Stimulated activated CD8-positive, alpha-beta memory T cell treated with anti-CD3 and anti-CD28 coated beads, Interleukin-15, amount 100 ng/mL, for 48 hours (primary cell): ENCODE measurements around the gene GLO1.

Source experiments
- DNase-seq, 2 donors: peaks; one replicate each; pipeline ENCODE4 v3.0.0-alpha.2; 2020; ENCODE audit warnings: low read depth in 2 of 2

GLO1 gene

DNA sequence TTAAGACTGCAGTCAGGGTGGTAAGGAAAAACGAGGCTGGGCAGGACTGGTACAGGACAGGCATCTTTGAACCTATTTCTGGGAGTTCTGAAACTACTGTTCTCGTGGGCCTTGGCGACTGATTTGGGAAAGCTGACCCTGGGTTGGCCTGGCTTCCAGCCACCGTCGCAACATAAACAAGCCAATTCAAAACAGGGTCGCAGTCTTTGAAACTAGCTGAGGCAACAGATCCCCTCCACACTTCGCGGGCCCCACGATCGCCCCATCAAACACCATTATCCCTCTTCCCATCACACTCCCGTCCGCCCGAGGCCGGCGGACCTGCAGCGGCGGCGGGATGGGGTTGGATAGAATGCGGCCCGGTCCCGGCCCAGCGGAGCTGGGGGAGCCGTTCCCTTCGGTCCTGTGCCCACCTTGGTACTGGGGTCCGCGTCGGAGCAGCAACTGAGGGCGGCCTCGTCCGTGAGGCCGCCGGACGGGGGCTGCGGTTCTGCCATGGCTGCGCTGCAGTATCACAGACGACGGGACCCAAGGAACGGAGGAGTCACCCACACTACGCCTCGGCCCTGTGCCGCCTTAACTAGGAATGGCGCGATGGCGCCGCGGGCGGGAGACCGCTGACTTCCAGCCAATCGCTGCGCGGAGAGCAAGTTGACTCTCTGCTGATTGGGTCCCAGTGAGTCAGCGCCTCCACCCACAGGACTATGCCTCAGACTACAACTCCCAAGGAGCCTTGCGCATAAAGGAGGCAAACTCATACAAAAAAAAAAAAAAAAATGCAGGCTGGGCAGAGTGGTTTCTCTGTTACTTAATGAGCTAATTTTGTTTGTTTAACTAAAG, at the start of gene GLO1:
Gene GLO1 (minus strand): TSS at position 588 of the 840 bp plus-strand sequence. CDS start 91 bp downstream, at position 497.
- DNase-seq: peak; percentile 96 to 97

DNA sequence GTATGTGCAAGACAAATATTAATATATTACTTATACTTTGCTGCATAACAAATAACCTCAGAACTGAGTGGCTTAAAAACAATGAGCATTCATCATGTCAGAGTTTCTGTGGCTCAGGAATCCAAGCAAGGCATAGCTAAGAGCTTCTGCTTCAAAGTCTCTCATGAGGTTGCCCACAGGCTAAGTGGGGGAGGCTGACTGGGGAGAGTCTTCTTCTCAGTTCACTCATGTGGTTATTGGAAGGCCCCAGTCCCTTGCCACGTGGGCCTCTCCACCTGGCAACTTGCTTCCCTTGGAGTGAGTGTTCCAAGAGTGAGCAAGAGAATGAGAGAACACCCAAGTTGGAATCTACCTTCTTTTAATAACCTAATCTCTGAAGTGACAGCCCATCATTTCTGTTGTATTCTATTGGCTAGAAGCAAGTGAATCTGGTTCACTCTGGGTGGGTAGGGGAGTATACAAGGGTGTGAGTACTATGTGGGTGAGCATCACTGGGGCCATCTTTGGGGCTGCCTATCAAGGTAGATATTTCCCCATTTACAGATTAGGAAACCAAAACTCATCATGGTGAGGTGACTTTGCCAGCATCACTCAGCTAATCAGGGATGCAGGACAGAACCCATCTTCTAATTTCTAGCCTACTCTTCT, 48.1 kb upstream of the GLO1 start:
- DNase-seq: peak in 1 of 2 donors; percentile 16

DNA sequence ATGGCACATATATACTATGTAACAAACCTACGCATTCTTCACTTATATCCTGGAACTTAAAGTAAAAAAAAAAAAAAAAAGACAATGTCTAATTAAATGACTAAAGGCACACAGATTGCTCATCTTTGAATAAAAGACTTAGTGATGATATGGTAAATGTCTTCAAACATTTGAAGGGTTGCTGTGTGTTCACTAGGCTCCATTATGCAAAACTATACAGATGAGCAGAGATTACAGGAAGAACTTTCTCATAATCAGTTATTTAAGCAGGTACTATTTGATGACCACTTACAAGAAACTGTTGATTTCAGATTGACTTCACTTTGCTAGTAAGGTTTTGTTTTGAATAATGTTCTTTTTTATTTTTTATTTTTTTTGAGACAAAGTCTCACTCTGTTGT, 46.5 kb upstream of the GLO1 start:
- no peak for DNase-seq

DNA sequence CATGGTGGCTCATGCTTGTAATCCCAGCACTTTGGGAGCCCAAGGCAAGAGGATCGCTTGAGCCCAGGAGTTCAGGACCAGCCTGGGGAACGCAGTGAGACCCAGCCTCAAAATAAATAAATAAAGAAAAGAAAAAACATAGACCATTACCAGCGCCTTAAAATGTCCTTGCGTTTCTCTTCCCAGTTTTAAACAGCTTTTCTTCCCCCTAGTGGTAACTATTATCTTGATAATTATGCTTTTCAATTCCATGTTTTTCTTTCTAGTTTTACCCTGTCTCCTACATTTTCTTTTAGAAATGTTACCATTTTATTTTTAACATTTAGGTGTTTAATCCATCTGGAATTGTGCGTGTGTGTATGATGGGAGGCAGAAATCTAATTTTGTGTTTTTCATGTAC, 36.6 kb upstream of the GLO1 start:
- DNase-seq: no peak

DNA sequence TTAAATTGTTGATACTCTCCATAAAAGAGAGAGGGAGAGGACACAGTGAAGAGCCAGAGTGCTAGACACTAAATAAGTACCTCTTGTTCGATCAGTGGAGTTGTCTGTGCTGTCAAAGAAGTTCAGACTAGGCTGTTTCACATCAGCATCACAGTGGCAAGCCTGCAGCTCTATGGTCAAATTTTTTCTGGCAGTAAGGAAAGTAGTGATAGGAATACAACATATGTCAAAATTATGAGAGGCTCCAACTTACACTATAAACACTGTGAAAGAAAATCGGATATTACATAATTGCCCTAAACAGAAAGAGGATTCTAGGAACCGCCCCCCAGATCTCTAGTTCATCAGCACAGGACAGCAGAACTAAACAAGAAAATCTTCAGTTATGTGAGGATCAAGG, 35.3 kb upstream of the GLO1 start:
- DNase-seq: no peak

DNA sequence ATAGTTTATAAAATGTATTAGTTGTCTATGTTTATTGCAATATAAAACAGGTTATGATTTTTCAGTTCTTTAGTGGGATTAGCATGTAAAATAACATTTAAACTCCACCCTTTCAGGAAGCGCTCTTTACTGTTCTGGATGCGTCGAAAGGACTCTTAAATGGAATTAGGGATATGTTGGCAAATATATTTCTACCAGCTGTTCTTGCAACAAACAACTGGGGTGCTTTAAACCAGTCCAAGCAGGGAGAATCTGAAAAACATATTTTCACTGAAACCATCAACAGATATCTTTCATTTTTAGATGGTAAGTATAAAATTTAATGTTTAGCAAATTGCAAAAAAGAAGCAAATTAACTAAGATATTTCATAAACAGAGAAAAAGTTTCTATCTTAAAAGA, 34.0 kb upstream of the GLO1 start:
- DNase-seq: no peak

DNA sequence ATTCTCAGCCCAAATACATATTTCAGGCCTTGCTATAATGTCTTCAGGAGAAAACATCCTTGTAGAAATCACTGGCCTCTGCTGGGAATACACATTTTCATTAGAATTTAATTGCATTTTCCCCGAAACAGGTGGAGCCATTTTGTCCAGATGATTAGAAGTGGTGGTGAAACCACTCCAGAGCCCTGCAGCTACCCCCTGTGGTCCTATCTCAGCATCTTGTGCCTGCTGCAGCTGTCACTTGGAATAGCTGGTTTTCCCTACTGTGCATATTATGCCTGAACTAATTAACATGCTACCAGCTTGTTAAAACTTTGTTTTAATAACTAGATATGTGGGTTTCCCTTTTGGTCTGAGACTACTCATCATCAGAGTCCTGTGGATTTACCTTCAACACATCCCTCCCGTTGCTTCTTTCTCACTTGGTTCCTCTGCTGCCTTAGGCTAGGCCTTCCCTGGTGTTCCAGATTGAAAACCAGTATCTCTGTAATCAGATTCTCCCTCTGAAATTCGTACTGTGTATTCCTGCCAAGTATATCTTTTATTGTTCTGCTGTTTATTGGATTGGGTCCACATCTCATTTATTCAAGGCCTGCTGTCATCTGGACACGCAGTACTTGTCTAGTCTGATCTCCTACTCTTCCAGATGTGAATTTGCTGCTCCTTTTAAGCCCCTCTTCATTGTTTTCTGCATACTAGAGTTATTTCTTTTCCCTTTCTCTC, 27.4 kb upstream of the GLO1 start:
- no peak for DNase-seq

DNA sequence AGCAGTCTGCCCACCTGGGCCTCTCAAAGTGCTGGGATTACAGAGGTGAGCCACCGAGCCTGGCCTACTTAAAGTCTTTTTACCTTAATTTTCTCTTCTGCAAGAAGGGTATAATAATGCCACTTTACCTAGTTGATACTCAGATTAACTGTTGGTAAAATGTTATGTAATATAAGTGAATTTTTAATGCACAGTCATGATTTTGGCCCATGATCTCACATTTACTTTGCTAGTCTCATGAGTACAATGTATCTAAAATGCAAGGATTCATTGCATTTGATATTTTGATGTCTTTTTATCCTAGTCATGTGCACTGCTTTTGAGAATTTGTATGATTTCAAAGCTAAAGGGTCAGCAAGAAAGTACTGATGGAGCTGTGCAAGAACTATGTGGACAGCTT, 25.3 kb upstream of the GLO1 start:
- DNase-seq: no peak

DNA sequence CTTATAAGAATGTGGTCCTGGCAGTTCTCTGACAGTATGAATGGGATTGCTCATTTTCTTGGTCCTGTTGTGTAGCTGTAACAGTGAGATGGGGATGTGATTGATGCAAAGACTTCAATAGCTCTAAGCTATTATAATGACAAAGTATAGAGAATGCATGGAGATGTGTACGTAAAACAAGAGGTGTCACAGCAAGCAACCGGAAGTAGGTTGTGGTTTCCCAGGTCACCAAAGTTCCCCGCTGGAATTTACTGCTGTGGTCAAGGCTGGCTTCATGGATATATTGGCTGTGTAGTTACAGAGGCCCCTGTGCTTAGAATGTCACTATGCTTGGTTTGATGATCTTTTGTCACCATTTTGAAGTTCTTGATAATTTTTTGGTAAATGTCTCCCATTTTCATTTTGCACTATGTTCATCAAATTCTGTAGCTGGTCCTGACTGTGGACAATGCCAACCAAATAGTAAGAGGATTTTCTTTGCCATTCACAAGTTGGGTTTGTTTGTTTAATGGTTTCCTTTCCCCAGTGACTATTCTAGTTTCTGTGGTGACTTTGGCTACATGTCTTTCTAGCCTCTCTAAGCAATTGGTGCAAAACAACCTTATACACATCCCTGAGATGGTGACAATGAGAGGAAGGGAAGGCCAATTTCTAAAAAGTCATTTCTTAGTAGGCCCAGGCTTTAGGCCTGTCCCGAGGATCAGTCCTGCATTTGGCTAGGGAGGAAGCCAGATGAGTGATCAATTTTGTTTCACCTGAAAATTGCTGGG, 22.7 kb upstream of the GLO1 start:
- DNase-seq: no peak

DNA sequence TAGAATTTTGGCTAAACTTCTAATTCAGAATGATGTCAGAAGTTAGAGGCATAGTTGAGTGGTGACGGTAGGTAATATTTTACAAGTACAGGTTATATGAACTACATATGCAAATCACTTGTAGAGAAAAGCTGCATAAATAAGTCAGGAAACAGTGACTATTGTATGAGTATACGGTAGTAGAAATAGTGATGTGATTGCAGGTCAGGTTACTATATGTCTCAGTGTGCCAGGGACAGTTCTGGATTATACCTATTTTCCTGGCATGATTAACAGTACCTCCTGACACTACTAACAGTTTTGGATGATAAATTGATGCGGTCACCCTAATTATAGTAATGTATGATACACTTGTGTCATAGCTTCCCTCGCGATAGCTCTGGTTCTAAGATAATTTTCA, 21.4 kb upstream of the GLO1 start:
- no peak for DNase-seq

DNA sequence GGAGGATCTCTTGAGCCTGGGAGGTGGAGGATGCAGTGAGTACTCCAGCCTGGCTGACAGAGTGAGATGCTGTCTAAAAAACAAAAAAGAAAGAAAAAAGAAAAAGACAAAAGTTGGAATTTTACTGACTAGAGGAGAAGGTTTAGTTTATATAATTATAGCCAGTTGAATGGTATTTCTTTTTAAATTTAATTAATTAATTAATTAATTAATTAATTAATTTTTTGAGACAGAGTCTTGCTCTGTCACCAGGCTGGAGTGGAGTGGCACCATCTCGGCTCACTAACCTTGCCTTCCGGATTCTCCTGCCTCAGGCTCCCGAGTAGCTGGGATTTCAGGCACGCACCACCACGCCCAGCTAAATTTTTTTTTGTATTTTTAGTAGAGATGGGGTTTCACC, 20.8 kb upstream of the GLO1 start:
- no peak for DNase-seq

DNA sequence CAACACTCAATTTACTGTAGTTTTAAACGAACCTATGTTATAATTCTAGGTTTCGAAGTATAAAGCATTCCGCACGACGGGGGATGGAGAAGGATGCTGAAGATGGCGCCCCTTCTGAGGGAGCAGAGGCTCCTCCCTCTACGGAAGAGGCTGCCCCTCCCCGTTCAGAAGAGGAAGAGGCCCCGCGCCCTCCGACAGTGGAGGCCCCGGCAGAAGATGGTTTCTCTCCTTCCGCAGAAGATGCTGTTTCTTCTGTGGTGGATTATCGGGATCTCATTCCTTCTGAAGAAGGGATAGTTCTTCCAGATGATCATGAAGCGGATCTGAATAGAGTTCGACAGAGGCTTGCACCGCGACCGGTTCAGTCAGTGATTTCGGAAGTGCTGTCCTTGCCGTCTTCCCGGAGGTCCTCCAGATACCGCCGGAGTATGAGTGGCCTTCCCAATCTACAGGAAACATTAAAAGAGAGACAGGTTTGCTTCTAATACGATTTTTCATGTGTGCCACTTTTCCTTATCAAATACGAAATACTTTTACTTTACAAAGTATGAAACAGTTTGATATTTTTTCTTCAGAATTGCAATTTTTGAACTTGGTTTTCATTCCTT, 19.9 kb upstream of the GLO1 start:
- DNase-seq: no peak

DNA sequence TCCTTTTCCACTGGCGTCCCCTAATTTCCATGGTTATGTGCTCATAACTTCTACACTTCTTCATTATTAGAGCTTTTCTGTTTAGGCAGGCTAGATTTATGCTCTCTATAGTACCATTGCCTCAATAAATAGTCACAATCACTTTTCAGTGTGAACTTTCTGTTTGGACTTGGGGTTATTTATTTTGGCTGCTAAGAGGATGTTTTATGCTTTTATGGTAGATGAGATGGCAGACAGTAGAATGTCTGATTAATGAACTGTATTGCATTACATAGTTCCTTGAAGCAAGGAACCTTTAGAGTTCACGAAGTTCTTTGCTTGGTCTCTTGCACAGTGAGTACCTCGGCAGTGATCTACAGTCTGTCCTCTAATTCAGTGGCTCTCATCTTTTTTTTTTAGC, 19.1 kb upstream of the GLO1 start:
- DNase-seq: no peak

DNA sequence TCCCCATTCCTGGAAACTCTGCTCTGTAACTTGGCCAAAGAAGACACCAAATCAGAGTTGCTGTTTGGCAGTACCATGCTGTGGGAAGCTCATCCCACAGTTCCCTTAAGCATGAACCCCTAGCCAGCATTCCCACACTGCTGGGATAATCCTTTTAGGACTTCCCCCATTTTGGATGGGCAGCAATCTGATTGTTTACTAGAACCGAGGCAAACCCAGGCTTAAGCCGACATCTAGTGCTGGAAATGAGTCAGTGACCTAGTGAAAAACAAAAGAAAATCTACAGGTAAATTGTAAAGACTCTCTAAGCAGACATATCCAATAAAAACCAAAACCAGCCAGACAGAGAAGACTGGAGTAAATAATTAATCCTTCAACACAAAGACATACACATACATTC, 17.4 kb upstream of the GLO1 start:
- DNase-seq: no peak

DNA sequence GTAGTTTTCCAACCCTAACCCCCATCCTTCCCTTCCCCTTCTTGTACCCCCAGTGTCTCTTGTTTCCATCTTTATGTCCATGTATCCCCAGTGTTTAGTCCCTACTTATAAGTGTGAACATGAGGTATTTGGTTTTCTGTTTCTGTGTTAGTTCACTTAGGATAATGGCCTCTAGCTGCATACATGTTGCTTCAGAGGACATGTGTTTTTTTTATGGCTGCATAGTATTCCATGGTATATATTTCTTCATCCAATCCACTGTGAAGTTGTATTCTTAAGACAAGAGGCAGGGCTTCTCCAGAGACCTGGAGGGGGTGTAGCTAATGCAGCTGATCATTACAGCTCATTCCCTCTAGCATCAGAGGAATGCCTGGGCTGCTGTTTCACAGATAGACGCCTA, 16.4 kb upstream of the GLO1 start:
- no peak for DNase-seq

DNA sequence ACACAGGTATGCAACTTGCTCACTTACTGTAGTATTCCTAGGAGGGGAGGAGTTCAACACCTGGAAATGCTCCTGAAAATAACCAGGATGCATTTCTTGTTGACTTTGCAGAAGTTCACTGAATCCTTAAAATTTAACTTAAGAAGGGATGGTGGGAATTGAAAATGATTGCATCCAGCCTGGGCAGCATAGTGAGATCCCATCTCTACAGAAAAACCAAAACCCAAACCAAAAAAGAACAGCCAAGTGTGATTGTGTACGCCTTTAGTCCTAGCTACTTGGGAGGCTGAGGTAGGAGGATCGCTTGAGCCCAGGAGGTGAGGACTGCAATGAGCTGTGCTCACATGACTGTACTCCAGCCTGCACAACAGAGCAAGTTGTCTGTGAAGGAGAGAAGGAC, 13.9 kb upstream of the GLO1 start:
- DNase-seq: no peak

DNA sequence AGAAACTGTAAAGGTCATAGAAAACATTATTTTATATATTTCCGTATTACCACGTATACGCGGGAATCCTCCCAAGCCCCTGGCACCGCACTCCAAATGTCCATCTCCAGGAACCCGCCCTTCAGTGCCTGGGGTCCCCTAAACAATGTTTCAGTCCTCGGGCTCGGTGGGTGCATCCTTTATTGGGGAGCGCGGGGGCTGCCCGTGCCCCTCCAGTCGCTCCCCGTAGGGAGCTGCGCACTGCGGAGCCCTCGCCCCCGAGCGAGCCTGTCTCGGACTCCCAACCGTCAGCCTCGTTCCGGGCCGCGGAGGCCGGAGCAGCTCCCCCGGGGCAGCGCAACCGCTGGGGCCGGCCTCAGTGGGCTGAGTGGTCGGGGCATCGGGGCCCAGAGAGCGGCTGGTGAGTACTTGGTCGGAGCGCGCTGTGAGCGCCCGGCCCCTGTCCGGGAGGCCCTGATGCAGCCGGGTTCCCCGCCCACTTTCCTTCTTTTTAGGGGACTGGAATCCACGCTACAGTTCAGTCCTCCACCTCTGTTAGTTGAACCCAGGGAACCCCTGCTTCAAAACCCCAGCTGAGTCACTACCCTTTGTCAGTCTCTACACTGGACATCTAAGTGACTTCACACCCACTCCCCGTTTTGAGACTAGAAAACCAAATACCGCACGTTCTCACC, 12.2 kb upstream of the GLO1 start, which contains the start of gene DNAH8:
Gene DNAH8 (plus strand): TSS at position 296 of the 674 bp plus-strand sequence. CDS start 7,499 bp downstream, outside the sequence.
- DNase-seq: peak in 1 of 2 donors; percentile 9

DNA sequence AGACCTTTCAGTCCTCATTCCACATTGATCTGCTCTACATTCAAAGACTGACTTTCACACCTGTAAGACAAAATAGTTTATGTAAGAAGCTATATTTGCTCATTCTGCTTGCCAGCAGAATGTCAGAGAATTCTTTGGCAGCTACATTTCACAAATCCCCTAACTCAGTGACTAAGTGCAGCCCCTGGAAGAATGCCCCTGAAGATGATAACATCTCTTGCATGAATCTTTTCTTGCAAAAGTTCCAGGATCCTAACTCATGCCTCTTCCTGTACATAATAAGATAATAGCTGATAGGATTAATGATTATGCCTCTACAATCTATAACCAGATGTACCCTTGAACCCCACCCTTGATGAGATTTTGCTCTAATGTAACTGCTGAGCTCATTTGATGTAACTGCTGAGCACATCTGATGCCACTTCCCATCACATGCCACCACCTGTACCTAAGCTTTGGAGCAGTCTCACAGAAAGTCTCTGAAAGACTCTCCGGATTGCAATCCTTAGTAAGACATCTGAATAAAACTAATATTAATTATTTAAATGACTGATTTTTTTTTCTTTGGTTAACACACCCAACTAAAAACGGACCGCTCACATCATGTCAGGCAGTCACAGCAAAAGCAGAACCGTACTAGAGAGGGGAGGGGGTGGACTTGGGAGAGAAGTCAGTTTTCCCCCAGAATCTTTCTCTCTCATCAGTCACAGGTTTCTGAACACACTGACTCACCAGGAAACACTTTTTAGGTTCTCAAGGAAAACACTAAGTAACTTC, 11.5 kb upstream of the GLO1 start:
- DNase-seq: peak in 1 of 2 donors; percentile 4

DNA sequence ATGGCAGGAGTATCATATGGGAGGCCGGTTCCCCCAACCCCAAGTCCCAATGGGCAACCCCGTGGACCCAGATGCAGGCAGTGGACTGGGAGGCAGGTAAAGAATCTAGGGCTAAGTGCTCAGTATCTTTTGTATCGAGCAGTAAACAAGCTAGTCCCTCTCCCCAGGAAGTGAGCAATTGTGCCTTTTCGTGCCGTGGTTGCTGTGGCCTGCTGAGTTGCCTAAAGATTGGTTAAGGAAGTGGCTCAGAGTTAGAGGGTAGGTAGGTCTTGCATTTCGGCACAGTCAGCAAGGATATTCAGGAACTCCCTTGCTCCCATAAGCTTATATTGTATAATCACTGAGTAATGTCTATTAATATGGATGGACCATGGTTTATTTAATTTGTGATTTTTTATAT, 10.9 kb upstream of the GLO1 start:
- DNase-seq: peak; percentile 51 to 60

DNA sequence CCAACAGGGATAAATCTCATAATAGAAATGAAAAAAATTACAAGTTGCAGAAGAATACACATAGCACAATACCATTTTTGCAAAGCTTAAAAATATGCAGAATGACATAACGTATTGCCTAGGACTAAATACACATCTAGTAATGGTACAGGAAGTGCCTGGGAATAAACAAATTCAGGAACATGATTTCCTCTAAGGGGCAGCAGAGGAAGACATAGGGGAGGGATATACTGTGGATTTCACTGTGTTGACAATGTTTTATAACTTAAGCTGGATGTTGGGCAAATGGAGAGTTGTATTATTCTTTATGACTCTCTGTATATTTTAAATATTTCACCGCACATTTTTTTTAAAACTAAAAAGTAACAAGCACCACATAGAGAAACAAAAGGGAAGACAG, 5.6 kb upstream of the GLO1 start:
- DNase-seq: no peak
